ENCODE results near the gene ITSN2. TPM values are rescaled to one million over a fixed set of nuclear protein-coding genes. Genes with fewer than 3 reads are reported as not detected.

The ITSN2 gene
- polyA plus RNA-seq, 1 donor from 2014 or later = 10.6 TPM

DNA sequence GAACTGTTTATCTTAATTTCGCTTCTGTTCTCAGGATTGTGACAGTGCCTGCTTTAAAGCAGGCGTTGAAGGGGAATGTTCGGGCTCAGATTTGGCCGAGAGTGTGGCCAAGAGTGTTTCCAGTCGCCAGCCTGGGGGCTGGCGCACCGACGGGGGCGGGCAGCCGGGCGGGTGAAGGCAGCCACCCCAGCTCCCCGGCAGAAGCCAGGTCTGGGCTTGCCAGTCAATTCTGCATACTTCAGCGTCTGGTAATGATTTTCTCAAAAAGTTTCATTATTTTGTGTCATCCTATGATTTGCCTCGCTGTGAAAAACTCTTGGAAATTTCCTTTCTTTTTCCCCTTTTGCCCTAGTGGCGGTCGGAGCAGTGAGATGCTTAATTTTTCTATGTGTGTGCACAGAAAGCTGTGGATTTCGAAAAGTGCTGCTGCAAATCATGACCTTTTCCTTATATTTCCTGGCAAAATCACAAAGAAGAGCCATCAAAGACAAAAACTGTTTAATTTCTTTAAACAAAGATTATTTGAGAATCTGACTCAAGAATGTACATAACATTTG is 184.6 kb downstream of the ITSN2 start:
- no peaks in the 10 kb centered on the region for H3K27me3 ChIP-seq (ENCODE audit: insufficient read depth, low read depth, low read length)
- H3K27ac ChIP-seq (ENCODE audit: low read length) = no peak overlapping the region
- no peaks in the 10 kb centered on the region for H4K20me1 ChIP-seq (ENCODE audit: insufficient read depth)
- H3K9me3 ChIP-seq (ENCODE audit: low read length) = peaks cover 3% of the 10 kb centered on the region
- no peaks in the 10 kb centered on the region for H3K79me2 ChIP-seq (replicated peaks; ENCODE audit: insufficient read depth, low read length)
- no peak overlapping the region for H3K4me2 ChIP-seq (ENCODE audit: low read length)
- no peak overlapping the region for H3K4me3 ChIP-seq (ENCODE audit: low read length)
- no peaks in the 10 kb centered on the region for H3K36me3 ChIP-seq (ENCODE audit: insufficient read depth, low read length)
- no peak overlapping the region for H3K9ac ChIP-seq (ENCODE audit: low read length)
- TF ChIP-seq POLR2AphosphoS5 (IDR thresholded peaks at IDR 0.05) (no peak), SMC3 (conservative IDR thresholded peaks at IDR 0.05; ENCODE audit: poor library complexity) (no peak), MXI1 (conservative IDR thresholded peaks at IDR 0.05; ENCODE audit: poor library complexity, severe bottlenecking) (no peak), RAD21 (conservative IDR thresholded peaks at IDR 0.05) (no peak), TAF1 (IDR thresholded peaks at IDR 0.05; ENCODE audit: low read depth) (no peak), EP300 (conservative IDR thresholded peaks at IDR 0.05; ENCODE audit: poor library complexity, severe bottlenecking) (no peak), EZH2 (IDR thresholded peaks at IDR 0.05; ENCODE audit: borderline replicate concordance, insufficient read depth, low read length, poor library complexity, severe bottlenecking) (no peak)
- TF ChIP-seq, protein P1, sequence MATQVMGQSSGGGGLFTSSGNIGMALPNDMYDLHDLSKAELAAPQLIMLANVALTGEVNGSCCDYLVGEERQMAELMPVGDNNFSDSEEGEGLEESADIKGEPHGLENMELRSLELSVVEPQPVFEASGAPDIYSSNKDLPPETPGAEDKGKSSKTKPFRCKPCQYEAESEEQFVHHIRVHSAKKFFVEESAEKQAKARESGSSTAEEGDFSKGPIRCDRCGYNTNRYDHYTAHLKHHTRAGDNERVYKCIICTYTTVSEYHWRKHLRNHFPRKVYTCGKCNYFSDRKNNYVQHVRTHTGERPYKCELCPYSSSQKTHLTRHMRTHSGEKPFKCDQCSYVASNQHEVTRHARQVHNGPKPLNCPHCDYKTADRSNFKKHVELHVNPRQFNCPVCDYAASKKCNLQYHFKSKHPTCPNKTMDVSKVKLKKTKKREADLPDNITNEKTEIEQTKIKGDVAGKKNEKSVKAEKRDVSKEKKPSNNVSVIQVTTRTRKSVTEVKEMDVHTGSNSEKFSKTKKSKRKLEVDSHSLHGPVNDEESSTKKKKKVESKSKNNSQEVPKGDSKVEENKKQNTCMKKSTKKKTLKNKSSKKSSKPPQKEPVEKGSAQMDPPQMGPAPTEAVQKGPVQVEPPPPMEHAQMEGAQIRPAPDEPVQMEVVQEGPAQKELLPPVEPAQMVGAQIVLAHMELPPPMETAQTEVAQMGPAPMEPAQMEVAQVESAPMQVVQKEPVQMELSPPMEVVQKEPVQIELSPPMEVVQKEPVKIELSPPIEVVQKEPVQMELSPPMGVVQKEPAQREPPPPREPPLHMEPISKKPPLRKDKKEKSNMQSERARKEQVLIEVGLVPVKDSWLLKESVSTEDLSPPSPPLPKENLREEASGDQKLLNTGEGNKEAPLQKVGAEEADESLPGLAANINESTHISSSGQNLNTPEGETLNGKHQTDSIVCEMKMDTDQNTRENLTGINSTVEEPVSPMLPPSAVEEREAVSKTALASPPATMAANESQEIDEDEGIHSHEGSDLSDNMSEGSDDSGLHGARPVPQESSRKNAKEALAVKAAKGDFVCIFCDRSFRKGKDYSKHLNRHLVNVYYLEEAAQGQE (IDR thresholded peaks at IDR 0.05; ENCODE audit: borderline replicate concordance) = no peak
- TF ChIP-seq, protein P2, sequence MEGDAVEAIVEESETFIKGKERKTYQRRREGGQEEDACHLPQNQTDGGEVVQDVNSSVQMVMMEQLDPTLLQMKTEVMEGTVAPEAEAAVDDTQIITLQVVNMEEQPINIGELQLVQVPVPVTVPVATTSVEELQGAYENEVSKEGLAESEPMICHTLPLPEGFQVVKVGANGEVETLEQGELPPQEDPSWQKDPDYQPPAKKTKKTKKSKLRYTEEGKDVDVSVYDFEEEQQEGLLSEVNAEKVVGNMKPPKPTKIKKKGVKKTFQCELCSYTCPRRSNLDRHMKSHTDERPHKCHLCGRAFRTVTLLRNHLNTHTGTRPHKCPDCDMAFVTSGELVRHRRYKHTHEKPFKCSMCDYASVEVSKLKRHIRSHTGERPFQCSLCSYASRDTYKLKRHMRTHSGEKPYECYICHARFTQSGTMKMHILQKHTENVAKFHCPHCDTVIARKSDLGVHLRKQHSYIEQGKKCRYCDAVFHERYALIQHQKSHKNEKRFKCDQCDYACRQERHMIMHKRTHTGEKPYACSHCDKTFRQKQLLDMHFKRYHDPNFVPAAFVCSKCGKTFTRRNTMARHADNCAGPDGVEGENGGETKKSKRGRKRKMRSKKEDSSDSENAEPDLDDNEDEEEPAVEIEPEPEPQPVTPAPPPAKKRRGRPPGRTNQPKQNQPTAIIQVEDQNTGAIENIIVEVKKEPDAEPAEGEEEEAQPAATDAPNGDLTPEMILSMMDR (IDR thresholded peaks at IDR 0.05; ENCODE audit: poor library complexity, severe bottlenecking) = no peak
- no peak overlapping the region for H2AFZ ChIP-seq (ENCODE audit: low read depth, low read length)
- H3F3A ChIP-seq (ENCODE audit: insufficient read depth, low read length, poor library complexity, severe bottlenecking) = no peaks in the 10 kb centered on the region
- no peaks in the 10 kb centered on the region for H3K9me2 ChIP-seq (ENCODE audit: insufficient read depth, low read length)

DNA sequence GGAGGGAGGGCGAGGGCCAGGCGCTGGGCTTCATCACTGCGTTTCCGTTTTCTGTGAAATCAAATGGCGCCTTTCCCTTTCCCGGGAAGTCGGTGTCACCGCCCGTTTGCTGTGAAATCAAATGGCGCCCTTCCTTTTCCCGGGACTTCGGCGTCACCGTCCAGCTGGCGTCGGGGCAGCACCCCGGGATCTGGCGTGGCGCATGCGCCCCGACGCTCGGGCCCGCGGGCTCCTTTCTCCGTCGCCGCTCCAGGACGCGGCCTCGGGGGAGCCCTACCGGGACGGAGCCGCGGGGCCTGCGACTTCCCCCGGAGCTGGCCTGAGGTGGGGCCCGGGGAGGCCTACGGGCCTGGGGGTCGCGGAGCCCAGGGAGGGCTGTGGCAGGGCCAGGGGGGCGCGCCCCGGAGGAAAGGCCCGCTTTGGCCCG is 185.5 kb downstream of the ITSN2 start, which contains the start of gene FAM228A:
TSS of gene FAM228A (plus strand) at position 203 of the 427 bp plus-strand sequence. CDS start 428 bp downstream, outside the sequence.
- Histone ChIP-seq H3K4me2 (ENCODE audit: low read length) (no peak within 1 kb of the TSS), H3K79me2 (replicated peaks; ENCODE audit: insufficient read depth, low read length) (no peaks in the 10 kb centered on the region), H3F3A (ENCODE audit: insufficient read depth, low read length, poor library complexity, severe bottlenecking) (no peaks in the 10 kb centered on the region), H3K9ac (ENCODE audit: low read length) (no peak within 1 kb of the TSS), H3K9me2 (ENCODE audit: insufficient read depth, low read length) (no peaks in the 10 kb centered on the region), H3K4me3 (ENCODE audit: low read length) (no peak within 1 kb of the TSS), H4K20me1 (ENCODE audit: insufficient read depth) (no peaks in the 10 kb centered on the region), H2AFZ (ENCODE audit: low read depth, low read length) (no peak within 1 kb of the TSS), H3K27me3 (ENCODE audit: insufficient read depth, low read depth, low read length) (no peaks in the 10 kb centered on the region), H3K36me3 (ENCODE audit: insufficient read depth, low read length) (no peaks in the 10 kb centered on the region), H3K27ac (ENCODE audit: low read length) (no peak within 1 kb of the TSS), H3K9me3 (ENCODE audit: low read length) (peaks cover 3% of the 10 kb centered on the region)
- TF ChIP-seq EP300 (conservative IDR thresholded peaks at IDR 0.05; ENCODE audit: poor library complexity, severe bottlenecking) = no peak
- no peak for TF ChIP-seq SMC3 (conservative IDR thresholded peaks at IDR 0.05; ENCODE audit: poor library complexity)
- TF ChIP-seq, protein P2 (IDR thresholded peaks at IDR 0.05; ENCODE audit: poor library complexity, severe bottlenecking) = no peak
- no peak for TF ChIP-seq TAF1 (IDR thresholded peaks at IDR 0.05; ENCODE audit: low read depth)
